ENCODE measurements around the gene CENPU.
"Not testable (repeated sequence)": the region's sequence is repeated elsewhere in the genome, so short reads cannot be mapped to it uniquely, and the experiment has no call there.

Gene CENPU

GRCh38 chr4:184660978-184661377 lies 72.9 kb downstream of the CENPU start:
- no peak for FAIRE-seq

DNA sequence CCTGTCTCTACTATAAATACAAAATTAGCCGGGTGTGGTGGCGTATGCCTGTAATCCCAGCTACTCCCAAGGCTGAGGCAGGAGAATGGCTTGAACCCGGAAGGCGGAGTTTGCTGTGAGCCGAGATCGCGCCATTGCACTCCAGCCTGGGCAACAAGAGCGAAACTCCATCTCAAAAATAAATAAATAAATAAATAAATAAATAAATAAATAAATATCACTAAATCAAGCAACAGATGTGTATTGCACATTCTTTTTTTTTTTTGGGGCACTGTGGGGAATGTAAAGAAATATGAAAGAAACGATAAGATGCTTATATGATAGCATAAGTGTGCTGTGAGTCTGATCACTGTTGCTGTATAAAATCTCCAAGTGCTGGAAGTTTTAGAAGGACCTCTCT lies 76.1 kb downstream of the CENPU start:
- not testable (repeated sequence) for FAIRE-seq

DNA sequence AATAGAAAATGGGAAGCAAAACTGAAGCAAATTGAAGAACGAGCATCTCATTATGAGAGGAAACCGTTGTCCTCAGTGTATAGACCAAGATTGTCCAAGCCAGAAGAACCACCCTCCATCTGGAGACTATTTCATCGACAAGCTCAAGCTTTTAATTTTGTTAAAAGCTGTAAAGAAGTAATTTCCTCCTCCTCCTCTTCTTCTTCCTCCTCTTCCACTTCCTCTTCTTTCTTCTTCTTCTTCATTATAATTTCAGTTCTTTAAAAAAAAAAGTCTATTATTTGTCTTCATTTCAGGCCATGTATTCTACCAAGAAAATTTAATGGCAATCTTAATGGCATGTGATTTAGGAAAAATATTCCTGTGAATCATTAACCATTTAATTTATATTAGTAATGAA lies 76.8 kb downstream of the CENPU start:
- FAIRE-seq = no peak

GRCh38 chr4:184655889-184656869 lies 77.7 kb downstream of the CENPU start:
- no peak for FAIRE-seq

DNA sequence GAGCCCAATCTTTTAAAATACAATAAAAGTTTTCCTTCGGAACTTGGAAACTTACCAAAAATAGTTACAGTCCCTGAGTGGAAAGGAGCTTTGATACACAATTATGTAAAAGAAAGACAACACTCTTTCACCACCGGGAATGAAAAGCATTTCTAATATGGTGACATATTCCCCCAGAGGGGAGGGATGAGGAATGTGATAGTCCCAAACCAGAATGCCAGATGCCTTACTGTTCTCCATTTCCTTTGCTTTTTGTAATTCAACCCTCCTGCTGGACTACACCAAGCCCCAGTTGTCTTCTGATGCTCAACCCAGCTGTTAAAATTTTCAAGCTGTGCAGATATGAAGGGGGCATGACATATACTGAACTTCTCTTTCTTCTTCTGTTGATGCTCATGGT lies 80.2 kb downstream of the CENPU start:
- no peak for FAIRE-seq

DNA sequence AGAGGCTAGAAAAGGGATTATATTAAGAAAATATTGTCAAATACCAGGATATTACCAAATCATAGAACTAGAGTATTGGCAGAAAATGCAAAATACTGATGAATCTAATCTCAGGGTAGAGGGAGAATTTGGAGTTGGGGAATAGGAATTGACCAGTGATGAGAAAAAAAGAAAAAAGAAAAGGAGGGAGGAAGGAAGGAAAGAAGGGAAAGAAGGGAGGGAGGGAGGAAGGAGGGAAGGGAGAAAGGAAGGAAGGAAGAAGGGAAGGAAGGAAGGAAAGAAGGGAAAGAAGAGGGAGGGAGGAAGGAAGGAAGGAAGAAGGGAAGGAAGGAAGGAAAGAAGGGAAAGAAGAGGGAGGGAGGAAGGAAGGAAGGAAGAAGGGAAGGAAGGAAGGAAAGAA lies 81.2 kb downstream of the CENPU start:
- FAIRE-seq = not testable (repeated sequence)

DNA sequence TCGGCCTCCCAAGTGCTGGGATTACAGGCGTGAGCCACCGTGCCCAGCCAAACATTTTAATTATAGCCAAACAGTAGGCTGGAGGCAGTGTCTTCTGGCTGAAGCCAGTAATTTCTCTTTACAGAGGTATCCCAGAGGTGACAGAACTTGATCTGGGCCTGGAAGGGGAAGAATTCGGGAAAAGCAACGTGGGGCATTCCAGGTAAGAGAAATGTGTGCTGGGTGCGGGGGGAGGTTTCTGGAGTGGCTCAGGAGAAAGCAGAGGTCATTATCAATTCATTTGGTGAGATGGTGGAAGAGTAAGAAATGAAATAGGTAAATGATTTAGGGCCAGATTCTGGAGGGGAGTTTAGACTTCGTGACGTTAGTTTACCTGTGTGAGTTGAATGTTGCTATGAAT lies 82.0 kb downstream of the CENPU start:
- no peak for FAIRE-seq

DNA sequence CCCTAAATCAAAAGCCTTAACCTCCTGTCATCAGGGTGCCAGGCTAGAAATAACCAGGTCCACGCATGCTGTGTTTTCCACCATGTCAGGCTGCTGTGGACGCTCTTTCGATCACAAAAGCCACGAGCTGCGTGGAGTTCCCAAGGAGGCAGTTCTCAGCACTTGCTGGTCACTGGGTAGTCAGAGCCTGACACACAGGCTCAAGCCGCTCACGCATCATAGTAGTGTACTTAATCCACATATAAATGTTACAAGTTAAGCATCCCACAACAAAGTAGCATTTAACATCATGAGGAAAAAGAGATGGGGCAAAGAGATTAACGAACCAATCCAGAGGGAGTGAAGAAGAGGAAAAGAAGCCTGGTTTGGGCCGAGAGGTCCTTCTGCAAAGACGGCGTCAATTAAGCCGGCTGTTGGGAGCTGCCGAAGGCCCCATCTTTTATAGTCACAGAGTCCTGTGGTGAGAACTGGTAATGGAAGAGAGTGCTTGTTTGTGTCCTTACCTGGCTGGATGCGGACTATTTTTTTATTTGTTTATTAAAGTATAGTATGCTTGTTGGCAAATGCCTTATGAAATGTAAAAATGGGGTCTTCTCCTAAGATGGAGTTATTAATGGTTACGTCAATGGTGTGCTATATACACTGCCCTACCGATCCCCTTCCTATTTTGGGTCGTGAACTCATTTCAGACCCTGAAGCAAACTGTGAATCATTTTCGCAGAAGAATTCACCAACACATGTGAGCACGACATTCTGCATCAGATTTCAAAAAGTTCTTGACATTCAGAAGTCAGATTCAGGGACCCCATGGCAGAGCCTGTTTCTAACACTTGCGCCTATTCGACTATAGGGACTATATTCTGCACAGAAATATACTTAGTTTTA lies 83.7 kb downstream of the CENPU start:
- FAIRE-seq = no peak

- no peak for FAIRE-seq
These were observed 84.6 kb downstream of the CENPU start, which contains the start of the genes CASP3 and PRIMPOL for GRCh38 chr4:184649026-184649970. CASP3 (minus strand) TSS chr4:184649447; CDS start chr4:184638453, 10,994 bp downstream. PRIMPOL (plus strand) TSS chr4:184649738; CDS start chr4:184657141, 7,403 bp downstream.

DNA sequence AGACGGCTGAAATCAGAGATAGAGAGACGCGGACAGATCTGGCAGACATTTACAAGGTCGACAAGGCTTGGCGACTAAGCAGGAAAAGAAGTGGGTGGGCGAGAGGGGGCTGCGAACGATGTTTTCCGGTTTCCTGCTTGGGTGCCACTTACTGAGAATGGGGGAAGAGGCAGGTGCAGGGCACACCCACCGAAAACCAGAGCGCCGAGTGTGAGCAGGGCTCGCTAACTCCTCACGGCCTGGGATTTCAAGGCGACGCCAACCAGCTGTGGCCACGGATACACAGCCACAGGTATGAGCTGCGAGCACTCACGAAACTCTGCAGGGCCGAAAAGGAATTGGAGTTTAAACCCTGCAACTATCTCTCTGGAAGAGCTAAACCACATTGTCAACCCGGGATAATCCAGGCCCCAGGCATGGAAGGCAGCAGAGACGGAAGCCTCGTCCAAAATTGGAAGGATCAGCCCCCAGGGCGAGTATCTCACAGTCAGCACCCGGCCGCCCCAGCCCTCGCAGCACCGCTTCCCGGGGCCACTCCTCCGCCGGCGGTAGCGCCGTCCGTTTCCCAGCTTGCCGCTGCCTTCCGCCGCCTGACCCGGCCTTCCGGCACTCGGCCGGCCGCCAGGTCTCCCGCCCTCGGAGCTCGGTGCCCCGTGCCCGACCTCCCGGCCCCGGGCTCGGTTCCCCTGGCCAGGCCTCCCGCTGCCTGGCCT lies 85.4 kb downstream of the CENPU start:
- no peak for FAIRE-seq

GRCh38 chr4:184648054-184648312 lies 85.9 kb downstream of the CENPU start:
- no peak for FAIRE-seq

- FAIRE-seq = no peak
These were observed 86.4 kb downstream of the CENPU start for GRCh38 chr4:184647266-184648053.

- no peak for FAIRE-seq
These were observed 87.8 kb downstream of the CENPU start for GRCh38 chr4:184645904-184646610.

DNA sequence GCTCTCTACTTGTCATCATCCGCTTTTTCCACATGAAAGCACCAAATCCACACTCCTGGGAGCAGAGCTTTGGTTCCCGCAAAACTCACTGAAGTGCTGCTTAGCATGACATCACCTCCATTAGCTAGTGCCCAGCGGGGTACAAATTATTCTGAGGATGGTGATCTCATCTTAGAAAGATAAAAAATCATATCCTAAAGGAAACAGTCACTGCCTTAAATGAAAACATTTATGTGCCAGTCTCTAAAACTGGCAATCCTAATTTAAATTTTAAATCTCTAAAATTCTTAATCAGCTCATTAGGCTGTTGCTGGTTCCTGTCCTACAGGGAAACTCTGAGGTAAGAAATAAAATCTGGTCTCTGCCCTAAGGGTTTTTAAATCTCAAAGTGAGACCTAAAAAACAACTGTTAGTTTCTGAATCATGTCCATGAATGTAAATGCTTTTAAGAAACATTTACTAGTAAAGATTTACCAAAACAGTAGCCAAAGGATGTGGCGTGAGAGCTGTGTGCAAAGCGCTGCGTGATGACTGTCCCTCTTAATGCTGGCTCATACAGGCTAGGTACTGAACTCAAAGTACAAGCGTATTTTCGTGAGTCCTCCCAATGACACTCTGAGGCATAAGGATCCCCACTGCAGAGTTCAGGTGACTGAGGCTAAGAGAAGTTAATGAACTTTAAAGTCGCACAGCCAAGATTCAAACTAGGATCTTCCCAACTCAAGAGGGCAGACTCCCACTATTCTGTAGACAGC lies 89.2 kb downstream of the CENPU start:
- FAIRE-seq = no peak
